Activated T-helper 9 cell treated with anti-CD3 and anti-CD28 coated beads, Interleukin-2, amount 50 U/mL, for 16 hours (primary cell): ENCODE results near the gene PAPOLA.

Source experiments
- DNase-seq: peaks from one replicate; pipeline ENCODE4 v3.0.0-alpha.2; 2020; ENCODE audit warnings: low read depth

Gene PAPOLA

GRCh38 chr14:96586056-96586455, 83.9 kb downstream of the PAPOLA start:
- no peak for DNase-seq

- no peak for DNase-seq
Observed at GRCh38 chr14:96586921-96587822, 85.0 kb downstream of the PAPOLA start.

- DNase-seq = no peak
Observed at GRCh38 chr14:96587823-96588385, 85.7 kb downstream of the PAPOLA start.

GRCh38 chr14:96588410-96589257, 86.5 kb downstream of the PAPOLA start:
- DNase-seq = no peak

DNA sequence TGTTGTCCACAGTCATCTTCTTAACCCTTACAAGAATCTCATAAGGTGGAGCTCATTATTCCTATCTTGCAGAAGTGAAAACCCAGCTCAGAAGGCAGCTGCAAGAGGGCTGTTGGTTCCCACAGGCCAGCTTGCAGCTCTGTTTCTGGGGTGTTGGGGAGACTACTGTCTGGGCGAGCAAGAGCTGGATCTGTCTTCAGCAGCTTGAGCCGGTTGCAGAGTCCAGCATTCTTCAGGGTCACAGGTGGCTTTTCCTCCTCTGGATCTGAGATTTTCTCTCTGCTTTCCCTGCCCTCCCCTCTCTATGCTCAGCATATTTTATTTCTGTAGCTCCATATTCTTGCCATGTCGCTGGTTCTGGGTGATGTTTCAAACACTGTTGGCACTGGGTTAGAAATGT, 87.4 kb downstream of the PAPOLA start:
- no peak for DNase-seq

GRCh38 chr14:96590190-96590864, 88.1 kb downstream of the PAPOLA start:
- DNase-seq = no peak

DNA sequence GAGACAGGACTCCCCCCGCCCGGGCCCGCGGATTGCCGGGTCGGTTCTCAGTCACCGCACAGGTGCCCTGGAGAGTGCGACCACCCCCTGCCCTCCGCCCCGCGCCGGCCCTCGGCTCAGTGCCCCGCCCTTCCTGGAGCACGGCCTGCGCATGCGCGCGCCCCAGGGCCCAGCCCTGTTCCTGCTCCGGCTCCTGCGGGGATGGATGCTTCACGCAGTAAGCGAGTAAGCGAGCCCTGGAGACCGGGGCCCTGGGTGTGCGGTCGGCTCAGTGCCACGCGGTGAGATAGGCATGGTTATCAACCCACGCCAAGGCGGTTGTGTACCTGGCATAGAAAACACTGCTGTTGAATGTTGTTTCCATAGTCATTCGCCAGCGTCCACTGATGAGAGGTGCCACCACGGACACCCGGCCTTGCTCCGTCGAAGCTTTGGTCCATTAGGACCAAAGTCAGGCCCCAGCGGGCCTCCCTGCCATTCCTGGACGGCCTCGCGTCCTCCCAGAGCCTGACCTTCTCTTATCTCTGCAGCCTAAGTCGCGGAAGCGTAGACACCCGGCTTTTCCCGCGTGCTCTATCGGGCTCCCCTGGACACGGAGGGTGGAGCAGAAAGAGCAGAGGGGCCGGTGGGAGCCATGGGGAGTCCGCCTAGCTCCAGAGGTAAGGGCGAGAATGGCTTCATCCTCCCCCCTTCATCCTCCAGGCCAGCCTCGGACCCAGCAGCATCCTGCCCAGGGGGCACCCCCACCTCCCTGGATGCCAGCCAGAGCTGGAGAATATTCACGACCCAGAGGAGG, 90.6 kb downstream of the PAPOLA start:
- DNase-seq = peak; percentile 56

DNA sequence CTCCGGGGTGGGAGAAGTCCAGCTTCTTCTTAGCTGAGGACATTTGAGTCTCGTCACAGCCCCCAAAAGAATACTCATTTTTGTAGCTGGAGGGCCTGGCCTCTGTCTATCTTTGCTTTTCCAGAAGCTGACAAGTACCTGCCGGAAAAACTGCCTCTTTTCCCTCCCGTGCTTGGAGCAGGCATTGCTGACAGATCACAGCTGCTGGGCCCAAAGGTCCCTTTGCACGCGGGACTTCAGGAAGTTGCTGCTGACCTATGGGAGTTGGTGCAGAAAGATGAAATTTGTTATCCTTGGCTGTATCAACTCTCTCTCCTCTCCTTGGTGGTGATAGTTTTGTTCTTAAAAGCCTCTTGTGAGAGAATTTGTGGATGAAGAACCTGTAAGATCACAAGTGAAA, 92.8 kb downstream of the PAPOLA start:
- DNase-seq = no peak

DNA sequence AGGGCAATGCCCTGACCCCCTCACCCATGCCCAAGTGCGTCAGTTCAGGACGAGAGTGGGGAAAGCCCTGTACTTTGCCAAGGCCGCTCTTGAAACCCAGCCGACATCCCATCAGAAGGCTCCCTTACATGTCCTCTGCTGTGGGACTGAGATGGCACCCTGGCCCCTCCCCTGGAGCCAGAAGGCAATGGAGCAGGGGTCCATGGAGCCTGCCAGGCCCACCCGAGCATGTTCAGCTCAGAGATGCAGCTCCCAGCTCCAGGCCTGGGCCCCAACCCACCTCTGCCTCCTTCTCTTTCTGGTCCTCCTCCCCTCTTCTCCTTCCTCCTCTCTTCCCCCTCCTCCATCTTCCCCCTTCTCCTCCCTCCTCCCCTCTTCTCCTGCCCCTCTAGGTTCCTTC, 95.5 kb downstream of the PAPOLA start:
- no peak for DNase-seq

DNA sequence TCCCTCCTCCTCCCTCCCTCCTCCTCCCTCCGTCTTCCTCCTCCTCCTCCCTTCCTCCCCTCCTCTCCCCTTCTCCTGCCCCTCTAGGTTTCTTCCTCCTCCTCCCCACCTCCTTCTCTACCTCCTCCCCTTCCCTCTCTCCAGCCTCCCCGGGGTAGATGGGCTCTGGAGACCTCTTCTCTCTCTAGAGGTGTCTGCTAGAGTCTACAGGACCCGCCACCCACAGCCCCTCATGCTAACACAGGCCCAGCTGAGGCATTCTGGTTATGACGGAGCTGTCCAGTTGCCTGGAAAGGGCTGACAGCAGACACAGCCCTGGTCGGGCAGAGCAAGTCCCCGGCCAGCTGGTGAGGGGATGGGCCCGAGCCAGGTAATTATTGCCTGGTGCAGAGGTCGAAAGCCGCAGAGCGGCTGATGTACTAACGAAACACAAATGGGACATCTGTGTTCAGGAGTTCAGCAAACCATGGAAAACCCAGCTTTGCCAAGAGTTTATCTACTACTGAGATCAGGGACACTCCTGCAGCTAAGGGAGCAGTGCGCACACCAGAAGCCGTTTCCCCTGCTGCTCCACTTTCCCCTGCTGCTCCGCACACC, 96.2 kb downstream of the PAPOLA start:
- no peak for DNase-seq

DNA sequence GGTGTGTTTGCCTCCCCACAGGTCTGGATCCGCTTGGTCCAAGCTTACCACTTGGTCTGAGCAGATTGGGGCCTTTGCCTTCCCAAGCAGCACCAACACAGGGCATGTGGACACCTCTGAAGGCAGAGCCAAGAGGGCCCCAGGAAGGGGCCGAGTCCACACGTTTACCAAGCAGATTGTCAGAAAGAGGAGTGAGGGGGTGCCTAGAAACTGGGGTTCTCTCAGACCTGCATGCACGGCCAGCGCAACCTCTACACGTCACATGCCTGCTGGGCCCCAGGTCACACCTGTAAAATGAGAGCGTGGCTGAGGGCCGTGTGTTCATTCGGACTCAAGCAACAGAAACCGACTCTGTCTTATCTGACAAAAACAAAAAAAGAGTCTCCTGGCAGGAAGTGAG, 96.9 kb downstream of the PAPOLA start:
- DNase-seq = no peak

- DNase-seq = no peak
Observed at GRCh38 chr14:96602186-96602585, 100.0 kb downstream of the PAPOLA start.

- DNase-seq = no peak
Observed at GRCh38 chr14:96603350-96604255, 101.4 kb downstream of the PAPOLA start.

- no peak for DNase-seq
Observed at GRCh38 chr14:96614481-96614881, 112.3 kb downstream of the PAPOLA start.

DNA sequence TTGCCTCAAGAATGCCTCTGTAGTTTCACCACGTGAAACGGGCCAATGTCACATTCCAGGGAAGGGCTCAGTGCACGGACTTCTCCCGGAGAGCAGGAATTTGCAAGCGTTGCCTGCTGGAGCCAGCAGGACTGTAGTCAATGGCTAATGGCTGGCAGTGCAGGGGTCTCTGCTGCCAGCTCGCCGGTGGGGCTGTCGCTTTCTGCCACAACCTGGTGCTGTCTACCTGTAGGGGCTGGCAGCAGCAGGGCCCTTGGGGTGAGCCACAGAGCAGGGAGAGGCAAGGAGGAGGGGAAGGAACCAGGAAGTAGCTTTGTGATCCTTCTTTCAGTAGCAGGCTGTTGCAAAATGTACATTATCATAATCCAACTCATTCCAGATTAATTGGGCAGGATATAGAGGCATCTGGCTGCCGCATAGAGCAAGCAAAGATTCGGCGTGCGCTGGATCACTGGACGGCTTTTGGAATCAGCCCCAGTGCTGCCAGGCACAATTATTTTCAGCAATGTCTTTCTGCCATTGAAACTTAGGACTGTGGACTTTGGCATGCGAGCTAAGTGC, 114.1 kb downstream of the PAPOLA start:
- DNase-seq = no peak
